ENCODE data around the gene LIFR. TPM values are rescaled to one million over a fixed set of nuclear protein-coding genes. Genes with fewer than 3 reads are reported as not detected.

The LIFR gene
- total RNA-seq, 1 experiment from 2014 or later, result 3.7 TPM

- ChIA-PET POLR2A (interaction anchor here (0.6 to 1.6 kb wide), 6 partner anchors 11 to 263 kb away, joined by 3 to 10 read pairs (median 4); no protein-coding TSS in a partner anchor), CTCF (interaction anchor here (0.5 to 3.6 kb wide), 26 partner anchors 11 to 371 kb away, joined by 3 to 62 read pairs (median 5); no protein-coding TSS in a partner anchor)
- peak; percentile 72 for DNase-seq (ENCODE audit: unreplicated experiment)
- Mint-ChIP-seq H3K36me3 (ENCODE audit: insufficient read depth, unreplicated experiment) (no peaks in the 10 kb centered on the region), H3K4me3 (ENCODE audit: unreplicated experiment) (no peak overlapping the region), H3K27ac (ENCODE audit: low read depth, unreplicated experiment) (no peak overlapping the region), H3K27me3 (ENCODE audit: insufficient read depth, unreplicated experiment) (no peaks in the 10 kb centered on the region), H3K9me3 (ENCODE audit: unreplicated experiment) (no peaks in the 10 kb centered on the region), H3K4me1 (ENCODE audit: insufficient read depth, unreplicated experiment) (peaks cover 5% of the 10 kb centered on the region)
- TF ChIP-seq, protein P1, sequence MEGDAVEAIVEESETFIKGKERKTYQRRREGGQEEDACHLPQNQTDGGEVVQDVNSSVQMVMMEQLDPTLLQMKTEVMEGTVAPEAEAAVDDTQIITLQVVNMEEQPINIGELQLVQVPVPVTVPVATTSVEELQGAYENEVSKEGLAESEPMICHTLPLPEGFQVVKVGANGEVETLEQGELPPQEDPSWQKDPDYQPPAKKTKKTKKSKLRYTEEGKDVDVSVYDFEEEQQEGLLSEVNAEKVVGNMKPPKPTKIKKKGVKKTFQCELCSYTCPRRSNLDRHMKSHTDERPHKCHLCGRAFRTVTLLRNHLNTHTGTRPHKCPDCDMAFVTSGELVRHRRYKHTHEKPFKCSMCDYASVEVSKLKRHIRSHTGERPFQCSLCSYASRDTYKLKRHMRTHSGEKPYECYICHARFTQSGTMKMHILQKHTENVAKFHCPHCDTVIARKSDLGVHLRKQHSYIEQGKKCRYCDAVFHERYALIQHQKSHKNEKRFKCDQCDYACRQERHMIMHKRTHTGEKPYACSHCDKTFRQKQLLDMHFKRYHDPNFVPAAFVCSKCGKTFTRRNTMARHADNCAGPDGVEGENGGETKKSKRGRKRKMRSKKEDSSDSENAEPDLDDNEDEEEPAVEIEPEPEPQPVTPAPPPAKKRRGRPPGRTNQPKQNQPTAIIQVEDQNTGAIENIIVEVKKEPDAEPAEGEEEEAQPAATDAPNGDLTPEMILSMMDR (IDR thresholded peaks at IDR 0.05; ENCODE audit: unreplicated experiment), result peak; percentile 57
- BruUV-seq (replicated peaks), result no TSS peak
- intact Hi-C loops (cut with micrococcal nuclease), result loop anchor here (1.0 to 5.0 kb wide), 2 partner anchors 110 to 344 kb away; no protein-coding TSS in a partner anchor
These were observed 5.1 kb downstream of the LIFR start for GRCh38 chr5:38551030-38552017.

DNA sequence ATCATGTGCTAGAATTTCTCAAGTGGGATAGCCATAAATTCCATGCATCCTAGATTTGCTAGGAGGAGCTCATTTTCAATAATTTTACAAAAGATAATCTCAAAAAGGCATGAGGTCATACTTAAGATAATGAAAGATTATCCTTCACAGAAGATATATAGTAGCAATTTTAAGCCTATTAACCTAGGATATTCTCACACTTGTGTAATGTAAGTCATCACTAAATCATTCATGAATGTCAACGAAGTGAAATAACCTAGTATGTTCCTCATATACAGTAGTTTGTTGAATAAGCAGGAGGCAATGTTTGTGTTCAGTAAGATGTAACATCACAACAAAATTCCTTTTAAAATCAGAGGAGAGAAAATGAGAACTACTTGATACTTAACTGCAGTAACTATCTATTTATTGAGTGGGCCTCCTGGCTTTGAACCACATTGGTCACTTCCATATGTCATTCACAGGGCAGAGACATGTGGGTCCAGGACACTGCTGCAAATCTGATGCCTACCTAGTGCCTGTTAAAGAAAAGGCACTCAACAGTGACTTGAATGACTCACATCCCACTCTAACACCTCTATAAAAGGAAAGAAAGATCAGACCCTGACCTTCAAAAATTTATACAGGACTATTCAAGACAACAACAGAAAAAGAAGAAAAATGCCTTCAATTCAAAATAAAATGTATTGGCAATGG lies 8.2 kb downstream of the LIFR start:
- TF ChIP-seq, protein P1 (IDR thresholded peaks at IDR 0.05; ENCODE audit: unreplicated experiment), result no peak
- intact Hi-C loops (cut with micrococcal nuclease), result no loop called here
- ChIA-PET POLR2A (interaction anchor here (3.6 kb wide), 1 partner anchor 9 kb away, joined by 12 read pairs; the partner anchor contains the start of gene LIFR), CTCF (interaction anchor here (2.5 kb wide), 1 partner anchor 107 kb away, joined by 16 read pairs; no protein-coding TSS in a partner anchor)
- H3K36me3 Mint-ChIP-seq (ENCODE audit: insufficient read depth, unreplicated experiment), result peaks cover 6% of the 10 kb centered on the region
- no peaks in the 10 kb centered on the region for H3K27me3 Mint-ChIP-seq (ENCODE audit: insufficient read depth, unreplicated experiment)
- H3K4me1 Mint-ChIP-seq (ENCODE audit: insufficient read depth, unreplicated experiment), result peaks cover 5% of the 10 kb centered on the region
- H3K27ac Mint-ChIP-seq (ENCODE audit: low read depth, unreplicated experiment), result no peak overlapping the region
- DNase-seq (ENCODE audit: unreplicated experiment), result no peak
- H3K9me3 Mint-ChIP-seq (ENCODE audit: unreplicated experiment), result no peaks in the 10 kb centered on the region
- H3K4me3 Mint-ChIP-seq (ENCODE audit: unreplicated experiment), result no peak overlapping the region
- no TSS peak for BruUV-seq (replicated peaks)

DNA sequence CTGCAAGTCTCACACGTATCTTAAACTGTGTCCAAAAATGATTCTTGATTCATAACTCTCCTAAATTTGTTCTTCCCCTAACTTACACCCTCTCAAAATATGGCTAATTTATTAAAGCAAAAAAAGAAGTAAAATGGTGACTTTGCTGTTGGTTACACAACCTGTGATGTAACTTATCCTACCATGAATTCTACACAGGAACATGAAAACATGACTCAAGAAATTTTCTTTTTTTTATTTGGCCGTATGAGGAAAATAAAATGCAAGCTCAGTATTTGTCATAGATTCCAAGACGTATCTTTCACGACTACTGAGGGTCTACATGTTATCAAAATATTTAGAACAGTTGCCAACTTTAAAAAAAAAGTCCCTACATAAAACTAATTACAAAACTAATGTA lies 9.2 kb downstream of the LIFR start:
- H3K4me1 Mint-ChIP-seq (ENCODE audit: insufficient read depth, unreplicated experiment), result peaks cover 5% of the 10 kb centered on the region
- peaks cover 6% of the 10 kb centered on the region for H3K36me3 Mint-ChIP-seq (ENCODE audit: insufficient read depth, unreplicated experiment)
- H3K27me3 Mint-ChIP-seq (ENCODE audit: insufficient read depth, unreplicated experiment), result no peaks in the 10 kb centered on the region
- CTCF ChIA-PET, result interaction anchor here (0.5 to 2.5 kb wide), 4 partner anchors 106 to 528 kb away, joined by 3 to 16 read pairs (median 4); no protein-coding TSS in a partner anchor
- H3K4me3 Mint-ChIP-seq (ENCODE audit: unreplicated experiment), result no peak overlapping the region
- intact Hi-C loops (cut with micrococcal nuclease), result no loop called here
- H3K27ac Mint-ChIP-seq (ENCODE audit: low read depth, unreplicated experiment), result no peak overlapping the region
- POLR2A ChIA-PET, result interaction anchor here (3.6 kb wide), 1 partner anchor 10 kb away, joined by 12 read pairs; the partner anchor contains the start of gene LIFR
- no peaks in the 10 kb centered on the region for H3K9me3 Mint-ChIP-seq (ENCODE audit: unreplicated experiment)
- no peak for DNase-seq (ENCODE audit: unreplicated experiment)
- TF ChIP-seq, protein P1 (IDR thresholded peaks at IDR 0.05; ENCODE audit: unreplicated experiment), result no peak
- no TSS peak for BruUV-seq (replicated peaks)

All from MCF 10A (cell line).